Measurements from ENCODE around the gene RYR2.

- no peak for TF ChIP-seq CTCF (IDR thresholded peaks at IDR 0.05)
- no peak for TF ChIP-seq POLR2A (IDR thresholded peaks at IDR 0.05)
- no peak for TF ChIP-seq POLR2AphosphoS5 (IDR thresholded peaks at IDR 0.05)
- TF ChIP-seq EP300 (IDR thresholded peaks at IDR 0.05; ENCODE audit: low read depth): no peak
Measured at GRCh38 chr1:237041461-237041794, 556 bp upstream of the RYR2 start.
